Smooth muscle cell (in vitro differentiated cells): Measurements from ENCODE around the gene PTP4A1. TPM values are rescaled to one million over a fixed set of nuclear protein-coding genes. Genes with fewer than 3 reads are reported as not detected.

Experiments
- DNase-seq: peaks from one replicate; lab custom pipeline; 2025; ENCODE audit not compliant: unreplicated experiment; lab: John Stamatoyannopoulos, UW
- H2AFZ ChIP-seq: fragments of 200-600 bp; sonication (generic); 2 replicates; pipeline ENCODE4 v1.6.0; 2016; ENCODE audit warnings: antibody characterized with exemption, low read depth, mild to moderate bottlenecking
- H3F3A ChIP-seq: fragments of 200-600 bp; sonication (generic); 2 replicates; pipeline ENCODE4 v1.6.0; 2017; ENCODE audit warnings: antibody characterized with exemption, low read depth
- H3K27ac ChIP-seq: fragments of 200-600 bp; sonication (generic); 2 replicates; pipeline ENCODE4 v1.5.1; 2016; ENCODE audit warnings: low read depth, mild to moderate bottlenecking
- H3K27me3 ChIP-seq: fragments of 200-600 bp; sonication (generic); 2 replicates; pipeline ENCODE4 v1.6.1; 2016; ENCODE audit warnings: low read depth, mild to moderate bottlenecking
- H3K36me3 ChIP-seq: fragments of 200-600 bp; sonication (generic); 2 replicates; pipeline ENCODE4 v1.5.1; 2016; ENCODE audit warnings: low read depth
- H3K4me1 ChIP-seq: fragments of 200-600 bp; sonication (generic); 2 replicates; pipeline ENCODE4 v1.5.1; 2016; ENCODE audit warnings: low read depth
- H3K4me2 ChIP-seq: fragments of 200-600 bp; sonication (generic); 2 replicates; pipeline ENCODE4 v1.6.0; 2016; ENCODE audit warnings: mild to moderate bottlenecking
- H3K4me3 ChIP-seq: fragments of 200-600 bp; sonication (generic); 2 replicates; pipeline ENCODE4 v1.5.1; 2016; ENCODE audit warnings: mild to moderate bottlenecking
- H3K79me2 ChIP-seq: fragments of 200-600 bp; sonication (generic); 2 replicates; pipeline ENCODE4 v1.6.0; 2016; ENCODE audit warnings: low read depth, mild to moderate bottlenecking
- H3K9ac ChIP-seq: fragments of 200-600 bp; sonication (generic); 2 replicates; pipeline ENCODE4 v1.6.0; 2016; ENCODE audit warnings: low read depth
- H3K9me3 ChIP-seq: fragments of 200-600 bp; sonication (generic); replicated peaks from 2 replicates; pipeline ENCODE4 v1.5.1; 2016; ENCODE audit warnings: low read depth
- H4K20me1 ChIP-seq: fragments of 200-600 bp; sonication (generic); 2 replicates; pipeline ENCODE4 v1.6.0; 2016; ENCODE audit warnings: low read depth
- CTCF ChIP-seq: fragments of 200-600 bp; sonication (generic); IDR thresholded peaks from 2 replicates; pipeline ENCODE4 v1.5.1; 2017; ENCODE audit warnings: borderline replicate concordance, mild to moderate bottlenecking, antibody characterized with exemption; ENCODE audit not compliant: insufficient read depth, poor library complexity, severe bottlenecking
- WGBS: methylation state at CpG from one replicate; pipeline ENCODE4 v1.1.7; 2016; ENCODE audit warnings: low lambda C conversion rate; 5-methylcytosine and 5-hydroxymethylcytosine counted together
- polyA plus RNA-seq: library from polyadenylated mRNA; unstranded; fragments of >200 nt; fragmentation: Nextera tagmentation; extraction: Ambion mirVana; gene quantifications from 2 replicates; pipeline ENCODE4 v1.2.1, GENCODE V29; 2016
- total RNA-seq: library from RNA; depleted of rRNA; stranded (reverse); fragments of >200 nt; gene quantifications from 2 replicates; pipeline ENCODE4 v1.2.3, GENCODE V29; 2014

The PTP4A1 gene
- total and polyA plus RNA-seq, 2 experiments from 2014 or later = 98.8 to 147 TPM

- H3K9ac ChIP-seq = no peak overlapping the region
- H3K36me3 ChIP-seq = no peaks in the 10 kb centered on the region
- no peak overlapping the region for H3K4me3 ChIP-seq
- no peak overlapping the region for H3K4me2 ChIP-seq
- no peak overlapping the region for H3K27ac ChIP-seq
- peaks cover 10% of the 10 kb centered on the region for H3F3A ChIP-seq
- H3K9me3 ChIP-seq = no peaks in the 10 kb centered on the region
- H3K27me3 ChIP-seq = no peaks in the 10 kb centered on the region
- no peak overlapping the region for H2AFZ ChIP-seq
- no peak for DNase-seq
- H3K4me1 ChIP-seq = peaks cover 7% of the 10 kb centered on the region
- 72% methylated on average over 1 of the region's 1 CpG for WGBS
- H4K20me1 ChIP-seq = no peaks in the 10 kb centered on the region
- no peak for TF ChIP-seq CTCF
- H3K79me2 ChIP-seq = no peaks in the 10 kb centered on the region
Observed at GRCh38 chr6:63530991-63531390, 41.3 kb upstream of the PTP4A1 start.

- H3K4me2 ChIP-seq = no peak overlapping the region
- no peak for DNase-seq
- no peaks in the 10 kb centered on the region for H3K79me2 ChIP-seq
- no peaks in the 10 kb centered on the region for H3K27me3 ChIP-seq
- no peak overlapping the region for H3K4me3 ChIP-seq
- H2AFZ ChIP-seq = no peak overlapping the region
- no peak overlapping the region for H3K27ac ChIP-seq
- no peaks in the 10 kb centered on the region for H4K20me1 ChIP-seq
- H3K4me1 ChIP-seq = no peaks in the 10 kb centered on the region
- no peaks in the 10 kb centered on the region for H3K36me3 ChIP-seq
- TF ChIP-seq CTCF = no peak
- WGBS = 90% methylated on average over 3 of the region's 3 CpGs
- no peaks in the 10 kb centered on the region for H3K9me3 ChIP-seq
- H3F3A ChIP-seq = peaks cover 4% of the 10 kb centered on the region
- H3K9ac ChIP-seq = no peak overlapping the region
Observed at GRCh38 chr6:63533026-63533425, 39.3 kb upstream of the PTP4A1 start.

- H3K9ac ChIP-seq = no peak overlapping the region
Observed at GRCh38 chr6:63533952-63534351, 38.3 kb upstream of the PTP4A1 start.

More at GRCh38 chr6:63533952-63534351, 38.3 kb upstream of the PTP4A1 start:
- no peaks in the 10 kb centered on the region for H3K36me3 ChIP-seq
- H3K4me2 ChIP-seq = no peak overlapping the region
- no peak for DNase-seq
- no peaks in the 10 kb centered on the region for H3K79me2 ChIP-seq
- no peaks in the 10 kb centered on the region for H4K20me1 ChIP-seq
- H3K27me3 ChIP-seq = no peaks in the 10 kb centered on the region
- no peaks in the 10 kb centered on the region for H3F3A ChIP-seq
- no peaks in the 10 kb centered on the region for H3K4me1 ChIP-seq
- H3K9me3 ChIP-seq = no peaks in the 10 kb centered on the region
- WGBS = 93% methylated on average over 4 of the region's 4 CpGs
- H3K4me3 ChIP-seq = no peak overlapping the region
- no peak for TF ChIP-seq CTCF
- H3K27ac ChIP-seq = no peak overlapping the region
- no peak overlapping the region for H2AFZ ChIP-seq
